Measurements from ENCODE around the gene RFFL.
A peak's percentile ranks its signal among the peaks of the same experiment; 100 is the strongest.

The RFFL gene

GRCh38 chr17:34989473-34989872 is 74.0 kb downstream of the RFFL start:
- TF ChIP-seq GATA2 (IDR thresholded peaks at IDR 0.05; ENCODE audit: low read depth, low read length) (no peak), GATA3 (IDR thresholded peaks at IDR 0.05; ENCODE audit: low read depth, low read length) (no peak)

DNA sequence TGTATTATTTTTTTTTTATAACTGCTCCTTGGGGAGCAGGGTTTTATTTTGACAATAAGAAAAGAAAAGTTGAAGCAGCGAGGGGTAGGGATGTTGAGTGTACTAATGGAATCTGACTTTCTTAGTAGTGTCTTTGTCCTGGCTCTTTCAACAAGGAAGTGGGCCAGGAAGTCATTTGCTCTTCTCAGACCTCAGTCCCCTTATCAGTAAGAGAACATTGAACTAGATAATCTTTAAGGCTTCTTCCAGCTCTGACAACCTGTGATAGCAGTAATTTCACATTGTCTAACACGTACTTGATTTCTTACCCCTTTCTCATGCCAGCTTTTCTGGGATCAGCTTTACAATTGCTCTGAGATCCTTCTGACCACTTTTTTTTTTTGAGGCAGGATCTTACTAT is 74.9 kb downstream of the RFFL start:
- TF ChIP-seq GATA3 (IDR thresholded peaks at IDR 0.05; ENCODE audit: low read depth, low read length) (no peak), GATA2 (IDR thresholded peaks at IDR 0.05; ENCODE audit: low read depth, low read length) (no peak)

DNA sequence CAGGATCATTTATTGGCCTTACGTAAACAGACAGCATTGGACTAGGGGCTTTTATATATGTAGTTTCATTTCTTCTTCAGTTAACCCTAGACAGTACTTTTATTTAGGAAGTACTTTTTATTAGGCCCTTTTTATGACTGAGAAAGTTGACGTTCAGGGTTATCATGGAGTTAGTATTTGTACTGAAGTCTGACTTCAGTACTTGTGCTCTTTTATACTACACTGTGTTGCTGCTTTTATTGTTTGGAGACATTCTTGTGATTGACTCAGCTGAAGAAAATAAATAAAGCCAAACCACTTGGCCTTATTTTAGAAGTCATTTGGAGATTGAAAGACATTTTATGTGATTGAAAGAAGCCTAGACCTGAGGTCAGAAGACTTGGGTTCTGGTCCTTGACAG is 76.3 kb downstream of the RFFL start:
- TF ChIP-seq GATA2 (IDR thresholded peaks at IDR 0.05; ENCODE audit: low read depth, low read length), result no peak

DNA sequence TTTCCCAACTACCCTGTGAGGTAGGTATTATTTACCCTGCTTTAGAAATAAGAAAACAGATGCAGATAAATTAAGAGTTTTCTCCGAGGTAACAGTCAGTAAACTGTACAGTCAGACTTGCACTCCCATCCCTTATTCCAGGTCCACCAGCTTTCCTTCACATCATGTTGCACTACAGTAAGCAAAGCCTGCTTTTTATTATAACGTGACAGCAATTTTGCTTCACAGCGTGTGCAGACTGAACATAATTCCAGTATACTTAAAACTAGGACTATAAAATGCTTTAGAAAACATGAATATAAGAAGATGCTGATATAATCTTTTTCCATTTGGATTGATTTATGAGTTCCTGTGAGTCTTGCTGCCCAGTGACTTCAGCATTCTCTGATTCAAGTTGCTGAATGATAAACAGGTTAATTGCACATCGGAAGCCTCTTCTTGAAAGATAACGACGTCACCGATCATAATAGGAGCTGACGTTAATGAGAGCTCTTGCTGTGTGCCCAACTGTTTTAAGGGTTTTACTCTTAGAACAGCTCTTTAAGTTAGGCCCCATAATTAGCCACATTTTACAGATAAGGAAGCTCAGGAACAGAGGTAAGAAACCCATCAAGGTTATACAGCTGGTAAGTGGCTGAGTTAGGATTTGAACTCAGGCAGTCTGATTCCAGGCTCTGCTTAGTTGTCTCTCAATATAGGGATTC is 81.8 kb downstream of the RFFL start:
- 0 out of 2 replicates have a peak, but pooled peaks have one; percentile 18 for TF ChIP-seq GATA2 (IDR thresholded peaks at IDR 0.05; ENCODE audit: low read depth, low read length)
- no peak for TF ChIP-seq GATA3 (IDR thresholded peaks at IDR 0.05; ENCODE audit: low read depth, low read length)

- TF ChIP-seq GATA2 (IDR thresholded peaks at IDR 0.05; ENCODE audit: low read depth, low read length), result no peak
- no peak for TF ChIP-seq GATA3 (IDR thresholded peaks at IDR 0.05; ENCODE audit: low read depth, low read length)
Observed at GRCh38 chr17:34980681-34981537, 82.6 kb downstream of the RFFL start.

- TF ChIP-seq GATA2 (IDR thresholded peaks at IDR 0.05; ENCODE audit: low read depth, low read length), result no peak
- TF ChIP-seq GATA3 (IDR thresholded peaks at IDR 0.05; ENCODE audit: low read depth, low read length), result no peak
Observed at GRCh38 chr17:34980353-34980680, 83.2 kb downstream of the RFFL start, which contains the start of gene LIG3. TSS of gene LIG3 (plus strand) at chr17:34980512. CDS start at chr17:34983006, 2,494 bp downstream.

DNA sequence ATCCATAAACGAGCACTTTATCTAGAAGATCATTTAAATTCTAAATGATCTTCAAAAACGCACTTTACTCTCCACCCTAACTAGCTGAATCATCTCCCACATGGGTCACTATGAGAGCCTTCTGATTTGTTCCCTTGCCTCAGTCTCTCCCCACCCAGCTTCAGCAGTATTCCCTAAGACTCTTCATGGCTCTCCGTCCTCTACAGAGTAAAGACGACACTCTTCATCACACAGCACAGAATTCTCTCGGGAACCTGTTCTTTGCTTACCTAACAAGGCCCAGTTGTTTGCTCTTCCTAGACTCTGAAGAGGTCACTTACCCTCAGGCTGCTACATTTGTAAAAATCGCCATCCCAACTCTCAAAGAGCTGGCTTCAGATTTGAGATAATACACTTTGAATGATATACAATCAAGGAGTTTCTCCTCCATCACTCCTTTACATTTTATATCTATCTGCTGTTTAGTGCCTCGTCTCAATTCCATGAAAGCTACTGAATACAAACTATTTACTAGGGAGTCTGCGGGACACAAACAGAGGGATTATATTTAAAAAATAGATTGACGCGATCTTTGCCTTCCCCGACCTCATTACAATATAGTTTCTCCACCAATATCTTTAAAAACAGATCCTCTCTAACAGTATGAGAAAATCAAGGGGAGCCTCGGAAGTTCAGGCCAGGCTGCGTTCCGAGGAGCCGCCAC is 83.7 kb downstream of the RFFL start:
- no peak for TF ChIP-seq GATA3 (IDR thresholded peaks at IDR 0.05; ENCODE audit: low read depth, low read length)

DNA sequence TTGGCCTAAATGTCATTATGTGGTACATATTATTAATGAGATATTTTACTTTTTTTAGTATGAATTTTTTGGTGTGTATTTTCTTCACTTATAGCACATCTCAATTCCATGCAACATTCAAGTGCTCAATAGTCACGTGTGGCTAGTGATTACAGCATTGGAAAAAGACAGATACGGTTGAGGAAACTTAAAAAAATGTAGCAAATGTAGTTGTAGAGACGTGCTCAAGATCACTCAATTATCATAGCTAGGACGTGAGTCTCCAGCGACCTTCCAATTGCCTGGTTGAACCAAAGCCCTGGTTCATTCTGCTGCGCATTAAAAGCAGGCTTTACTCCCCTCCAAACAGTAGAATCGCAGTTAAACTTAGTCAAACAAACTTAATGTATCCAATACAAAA is 84.4 kb downstream of the RFFL start:
- TF ChIP-seq GATA3 (IDR thresholded peaks at IDR 0.05; ENCODE audit: low read depth, low read length) (no peak), GATA2 (IDR thresholded peaks at IDR 0.05; ENCODE audit: low read depth, low read length) (no peak)

GRCh38 chr17:34974794-34975785 is 88.4 kb downstream of the RFFL start:
- TF ChIP-seq GATA3 (IDR thresholded peaks at IDR 0.05; ENCODE audit: low read depth, low read length) (no peak), GATA2 (IDR thresholded peaks at IDR 0.05; ENCODE audit: low read depth, low read length) (peak; percentile 9; the same call in 1 of the 2 replicates)

DNA sequence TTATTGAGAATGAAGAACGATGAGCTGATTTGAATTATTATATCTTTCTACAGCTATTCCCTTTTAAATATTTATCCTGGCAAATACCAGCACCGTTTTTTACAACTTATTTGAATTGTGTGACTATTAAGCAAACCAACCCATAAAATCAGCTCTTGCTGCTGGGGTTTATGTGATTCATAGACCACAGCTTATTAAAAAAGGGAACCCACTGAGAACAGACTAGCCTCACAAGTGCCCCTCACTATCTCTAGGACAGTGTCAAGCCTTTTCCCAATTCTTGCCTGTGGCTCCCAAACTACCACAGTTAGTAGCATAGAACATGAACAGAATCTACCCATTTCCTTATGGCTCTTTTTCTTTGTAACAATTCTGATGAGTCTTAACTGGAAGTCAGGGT is 89.3 kb downstream of the RFFL start:
- no peak for TF ChIP-seq GATA3 (IDR thresholded peaks at IDR 0.05; ENCODE audit: low read depth, low read length)
- no peak for TF ChIP-seq GATA2 (IDR thresholded peaks at IDR 0.05; ENCODE audit: low read depth, low read length)

DNA sequence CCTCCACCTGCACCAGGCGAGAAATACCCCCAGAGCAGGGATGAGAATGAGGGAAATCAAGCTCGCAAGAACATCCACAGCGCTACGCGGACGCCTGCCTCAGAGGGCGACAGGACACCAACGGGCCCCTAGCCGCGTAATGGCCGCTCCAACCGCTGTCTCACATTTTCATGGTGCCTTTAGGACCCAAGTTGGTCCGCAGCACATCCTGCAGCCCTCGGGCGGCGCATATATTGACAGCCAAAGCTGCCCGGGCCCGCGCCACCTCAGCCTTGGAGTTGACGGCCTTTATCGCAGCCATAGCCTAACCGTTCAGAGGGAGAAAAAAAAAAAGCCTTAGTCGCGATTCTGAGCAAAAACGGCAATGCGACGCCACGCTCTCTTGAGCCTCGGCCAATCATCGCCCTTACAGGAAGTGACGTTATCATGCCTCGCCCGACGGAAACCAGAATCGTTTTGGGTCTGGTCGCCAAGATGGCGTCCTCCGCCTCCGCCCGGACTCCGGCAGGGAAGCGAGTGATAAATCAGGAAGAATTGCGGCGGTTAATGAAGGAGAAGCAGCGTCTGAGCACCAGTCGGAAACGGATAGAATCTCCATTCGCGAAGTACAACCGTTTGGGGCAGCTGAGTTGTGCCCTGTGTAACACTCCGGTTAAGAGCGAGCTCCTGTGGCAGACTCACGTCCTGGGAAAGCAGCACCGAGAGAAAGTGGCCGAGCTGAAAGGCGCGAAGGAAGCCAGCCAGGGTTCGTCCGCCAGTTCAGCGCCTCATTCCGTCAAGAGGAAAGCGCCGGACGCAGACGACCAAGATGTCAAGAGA is 102.2 kb downstream of the RFFL start, which contains the start of the genes CCT6B and ZNF830:
TSS of gene CCT6B (minus strand) at position 368 of the 819 bp plus-strand sequence. CDS start at position 301, 67 bp downstream.
TSS of gene ZNF830 (plus strand) at position 448 of the 819 bp plus-strand sequence. CDS start at position 475, 27 bp downstream.
- no peak for TF ChIP-seq GATA3 (IDR thresholded peaks at IDR 0.05; ENCODE audit: low read depth, low read length)
- no peak for TF ChIP-seq GATA2 (IDR thresholded peaks at IDR 0.05; ENCODE audit: low read depth, low read length)

GRCh38 chr17:34958438-34958837 is 105.1 kb downstream of the RFFL start:
- TF ChIP-seq GATA2 (IDR thresholded peaks at IDR 0.05; ENCODE audit: low read depth, low read length), result no peak
- no peak for TF ChIP-seq GATA3 (IDR thresholded peaks at IDR 0.05; ENCODE audit: low read depth, low read length)

All from SH-SY5Y (cell line).